GM18499 (cell line): ENCODE measurements around the gene KRT77.
"Not testable (repeated sequence)": the region's sequence is repeated elsewhere in the genome, so short reads cannot be mapped to it uniquely, and the experiment has no call there.

Experiments
- ATAC-seq: cut with Tn5 transposase; IDR thresholded peaks from one replicate; pipeline ENCODE4 v1.9.1; 2021; ENCODE audit warnings: moderate number of reproducible peaks; ENCODE audit not compliant: insufficient read depth, unreplicated experiment

Gene KRT77

DNA sequence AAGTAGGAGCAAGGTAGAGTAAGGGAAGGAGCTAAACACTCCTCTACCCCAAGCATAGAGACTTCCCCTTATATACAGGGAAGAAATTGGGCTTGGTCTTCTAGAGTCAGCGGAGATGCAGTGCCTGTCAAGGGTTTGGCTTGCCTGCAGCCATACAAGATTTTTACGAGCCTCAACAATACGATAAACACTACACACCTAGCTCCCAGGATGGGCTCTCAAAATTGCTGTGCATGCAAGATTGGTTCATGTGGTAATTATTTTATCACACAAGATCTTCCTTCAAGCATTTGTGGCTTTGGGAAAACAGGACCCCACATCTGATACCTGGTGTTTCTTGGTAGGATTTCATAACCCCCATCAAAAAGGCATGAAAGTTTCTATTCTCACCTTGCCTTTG is 23.0 kb downstream of the KRT77 start, which contains the start of gene KRT1:
KRT1 (minus strand) TSS at position 45 of the 400 bp plus-strand sequence. CDS start 59 bp downstream, outside the sequence.
- ATAC-seq, result no peak

- no peak for ATAC-seq
Observed at GRCh38 chr12:52679875-52680274, 23.4 kb downstream of the KRT77 start.

DNA sequence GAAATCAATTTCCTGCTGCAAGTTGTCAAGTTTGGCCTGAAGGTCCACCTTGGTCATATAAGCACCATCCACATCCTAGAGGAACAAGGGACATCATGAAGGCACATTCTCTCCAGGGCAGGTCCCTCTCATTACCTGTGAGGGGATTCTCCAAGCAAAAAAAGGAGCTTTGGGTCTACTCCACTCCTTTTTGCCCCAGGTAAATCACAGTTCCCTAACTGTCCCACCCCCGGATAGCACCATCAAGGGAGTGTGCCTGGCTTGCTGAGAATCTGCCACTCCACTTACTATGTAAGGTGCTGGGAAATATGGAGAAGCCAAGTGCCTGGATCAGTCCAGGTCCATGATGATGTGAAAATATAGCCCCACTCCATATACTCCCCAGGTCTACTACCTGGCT is 25.7 kb downstream of the KRT77 start:
- no peak for ATAC-seq

DNA sequence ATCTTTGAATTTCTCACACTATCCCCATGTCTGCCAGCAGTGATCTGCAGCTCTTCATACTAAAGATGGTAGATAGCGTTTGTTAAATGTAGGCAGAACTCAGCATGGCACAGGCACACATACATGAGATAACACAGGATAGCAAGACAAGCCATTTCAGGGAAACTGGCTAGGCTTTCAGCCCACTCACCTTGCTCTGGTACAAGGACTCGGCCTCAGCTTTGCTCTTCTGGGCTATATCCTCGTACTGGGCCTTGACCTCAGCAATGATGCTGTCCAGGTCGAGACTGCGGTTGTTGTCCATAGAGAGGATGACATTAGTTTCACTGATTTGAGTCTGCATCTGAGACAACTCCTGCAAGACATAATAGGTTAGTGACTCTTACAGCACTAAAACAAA is 26.2 kb downstream of the KRT77 start:
- ATAC-seq, result no peak

GRCh38 chr12:52676163-52676562 is 27.2 kb downstream of the KRT77 start:
- no peak for ATAC-seq

DNA sequence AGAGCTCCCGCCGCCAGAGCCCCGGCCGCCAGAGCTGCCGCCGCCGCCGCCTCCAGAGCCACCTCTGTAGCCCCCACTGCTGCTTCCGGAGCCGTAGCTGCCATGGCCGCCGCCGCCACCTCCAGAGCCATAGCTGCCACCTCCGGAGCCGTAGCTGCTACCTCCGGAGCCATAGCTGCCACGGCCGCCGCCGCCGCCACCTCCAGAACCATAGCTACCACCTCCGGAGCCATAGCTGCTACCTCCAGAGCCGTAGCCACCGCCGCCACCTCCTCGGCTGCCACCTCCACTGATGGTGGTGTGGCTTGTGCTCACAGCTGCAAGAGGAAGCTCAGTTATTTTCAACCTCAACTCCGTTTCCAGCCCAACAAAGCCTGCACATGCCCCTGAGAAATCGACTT is 28.0 kb downstream of the KRT77 start:
- ATAC-seq, result no peak

- no peak for ATAC-seq
Observed at GRCh38 chr12:52674433-52674775, 28.9 kb downstream of the KRT77 start.

GRCh38 chr12:52673713-52674432 is 29.5 kb downstream of the KRT77 start:
- ATAC-seq, result no peak

GRCh38 chr12:52673217-52673616 is 30.1 kb downstream of the KRT77 start:
- no peak for ATAC-seq

GRCh38 chr12:52672321-52672933 is 30.9 kb downstream of the KRT77 start:
- no peak for ATAC-seq

DNA sequence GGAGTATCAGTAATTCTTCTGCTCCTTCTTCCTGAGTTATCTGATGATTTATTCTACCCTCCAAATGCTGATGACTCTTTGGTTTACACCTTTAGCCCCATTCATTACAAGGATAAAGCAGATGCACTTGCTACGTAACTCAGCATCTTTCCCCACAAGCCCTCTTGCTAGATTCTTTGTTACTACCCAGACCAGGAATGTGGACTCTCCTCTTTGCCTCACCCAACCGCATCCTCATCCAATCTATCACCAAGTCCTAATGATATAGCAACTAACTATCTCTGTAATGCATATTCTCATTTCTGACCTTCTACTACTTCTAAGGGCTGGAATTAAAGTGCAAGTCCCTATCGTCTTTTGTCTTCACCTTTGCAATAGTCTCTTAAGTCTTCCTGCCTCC is 32.4 kb downstream of the KRT77 start:
- no peak for ATAC-seq

DNA sequence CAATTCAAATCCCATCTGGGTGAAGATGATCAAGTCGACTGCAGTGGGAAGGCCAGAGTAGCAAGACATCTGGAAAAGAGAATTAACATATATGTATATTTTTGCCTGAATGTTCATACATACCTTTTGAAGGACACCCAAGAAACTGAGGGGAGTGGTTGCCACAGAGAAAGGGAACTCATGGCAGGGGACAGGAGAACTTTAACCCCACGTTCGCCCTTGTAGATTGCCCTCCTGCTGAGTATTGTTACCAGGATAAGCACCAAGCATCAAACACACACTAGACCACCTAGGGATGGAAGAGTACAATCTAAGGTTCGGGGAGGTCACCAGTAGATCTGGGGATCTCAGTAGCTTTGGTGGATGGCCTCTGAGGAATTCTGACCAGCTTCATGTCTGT is 32.8 kb downstream of the KRT77 start:
- ATAC-seq, result no peak

DNA sequence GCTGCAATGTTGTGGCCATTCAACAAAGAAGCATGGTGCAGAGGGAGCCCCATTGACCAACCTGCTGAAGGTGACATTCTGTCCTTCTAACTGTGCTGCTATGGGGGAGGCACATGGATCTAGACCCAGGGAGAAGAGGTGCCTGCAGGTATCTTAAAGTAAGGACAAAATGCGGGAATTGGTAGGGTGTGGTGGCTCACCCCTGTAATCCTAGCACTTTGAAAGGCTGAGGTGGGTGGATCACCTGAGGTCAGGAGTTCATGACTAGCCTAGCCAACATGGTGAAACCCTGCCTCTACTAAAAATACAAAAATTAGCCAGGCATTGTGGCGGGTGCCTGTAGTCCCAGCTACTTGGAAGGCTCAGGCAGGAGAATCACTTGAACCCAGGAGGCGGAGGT is 33.4 kb downstream of the KRT77 start:
- not testable (repeated sequence) for ATAC-seq

DNA sequence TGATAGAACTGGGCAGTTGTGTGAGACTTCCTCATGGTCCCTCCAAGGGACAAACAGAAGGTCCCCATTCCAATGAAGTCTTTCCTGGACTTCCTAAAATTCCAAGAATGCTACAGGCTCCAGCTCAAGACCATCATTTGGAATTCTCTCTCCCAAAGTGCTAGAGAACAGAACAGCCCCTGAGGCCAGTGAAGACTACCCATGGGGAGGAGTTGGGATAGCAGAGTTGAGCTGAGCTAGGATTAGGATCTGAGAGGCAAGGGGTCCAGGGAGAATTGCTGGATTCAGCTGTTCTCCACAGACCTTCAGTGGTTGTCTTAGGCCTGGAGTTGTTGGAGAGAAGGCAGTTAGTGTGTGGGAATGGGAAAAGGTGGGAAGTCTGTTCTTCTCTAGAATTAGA is 33.9 kb downstream of the KRT77 start:
- no peak for ATAC-seq

DNA sequence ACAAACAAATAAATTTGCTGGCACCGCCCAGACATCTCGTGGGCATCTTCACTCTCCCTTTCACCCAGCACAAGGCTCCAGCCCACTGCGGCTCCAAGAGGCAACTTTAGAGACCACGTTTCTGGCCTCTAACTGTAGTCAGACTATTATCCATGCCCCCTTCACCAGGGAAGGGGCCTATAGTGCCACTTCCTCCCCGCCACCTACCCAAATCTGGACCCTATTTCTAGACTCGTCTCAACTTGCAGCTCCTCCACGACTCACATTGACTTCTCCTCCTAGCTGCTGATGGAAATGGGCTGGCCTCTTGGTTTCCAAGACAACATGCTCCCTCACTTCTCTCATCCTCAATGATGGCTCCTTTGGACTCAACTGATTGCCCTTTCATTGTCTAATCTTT is 35.4 kb downstream of the KRT77 start:
- no peak for ATAC-seq

DNA sequence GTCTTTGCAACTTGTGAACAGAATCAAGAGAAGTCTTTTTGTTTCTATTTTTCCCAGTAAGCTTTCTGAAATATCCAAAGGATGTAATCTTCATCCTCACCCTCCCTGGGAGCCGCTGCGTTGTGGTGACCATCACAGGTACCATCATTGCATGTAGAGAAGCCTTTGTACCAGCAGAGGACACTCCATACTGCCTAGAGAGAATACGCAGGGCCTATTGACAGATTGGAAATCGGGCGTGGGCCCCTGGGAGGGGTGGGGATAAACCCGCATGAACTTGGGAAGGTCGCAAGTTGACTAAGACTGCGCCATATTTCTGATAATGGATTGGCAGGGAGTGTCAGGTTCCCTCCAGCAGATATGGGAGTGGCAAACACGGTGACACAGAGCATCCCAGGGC is 35.8 kb downstream of the KRT77 start:
- no peak for ATAC-seq

DNA sequence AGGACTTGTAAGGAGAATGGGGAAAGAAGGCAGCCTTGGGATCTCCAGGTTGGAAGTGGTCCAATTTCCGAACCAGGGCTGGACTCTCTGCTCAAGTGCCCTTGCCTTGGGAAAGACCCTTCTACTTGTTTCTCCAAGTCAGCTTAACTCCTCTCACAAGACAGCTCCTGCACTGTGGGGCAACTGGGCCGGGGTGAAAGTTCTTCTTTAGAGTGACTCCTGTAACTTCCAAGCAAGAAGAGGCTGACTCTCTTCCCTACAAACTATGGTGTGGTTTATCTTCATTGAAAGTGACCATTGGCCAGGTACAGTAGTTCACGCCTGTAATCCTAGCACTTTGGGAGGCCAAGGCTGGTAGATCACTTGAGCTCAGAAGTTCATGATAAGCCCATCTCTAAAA is 36.9 kb downstream of the KRT77 start:
- ATAC-seq, result no peak

DNA sequence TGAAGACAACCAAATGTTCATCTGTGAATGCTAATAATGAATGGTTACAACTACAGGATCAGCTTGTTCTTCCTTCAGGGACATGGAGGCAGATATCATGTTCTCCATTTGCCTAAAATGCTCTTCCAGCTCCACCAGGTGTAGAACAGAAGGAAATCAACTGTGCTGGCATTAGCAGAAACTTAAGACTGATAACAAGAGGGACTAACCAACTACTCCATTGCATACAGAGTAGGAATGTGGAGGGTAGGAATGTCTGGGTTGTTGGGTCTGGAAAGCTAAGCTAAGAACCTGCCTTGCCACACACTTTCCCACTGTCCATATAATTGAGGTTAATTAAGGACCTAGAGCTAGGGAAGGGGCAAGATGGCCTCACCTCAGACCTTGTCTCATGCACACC is 39.9 kb downstream of the KRT77 start:
- ATAC-seq, result no peak

DNA sequence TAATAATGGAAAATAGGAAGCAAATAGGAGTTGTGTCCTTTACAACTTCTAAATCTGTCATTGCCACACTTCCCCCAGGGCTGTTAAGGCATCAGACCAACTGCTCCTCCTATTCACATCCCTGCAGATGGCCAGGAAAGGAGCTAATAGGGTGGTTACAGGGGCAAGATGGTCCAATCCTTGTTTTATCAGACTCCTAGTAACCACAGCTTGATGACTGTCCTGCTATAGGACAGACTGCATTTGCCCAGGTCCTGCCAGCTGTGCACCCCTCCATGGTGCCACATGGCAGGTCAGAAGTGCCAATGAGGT is 40.5 kb downstream of the KRT77 start:
- no peak for ATAC-seq

GRCh38 chr12:52662093-52662917 is 41.0 kb downstream of the KRT77 start:
- no peak for ATAC-seq

DNA sequence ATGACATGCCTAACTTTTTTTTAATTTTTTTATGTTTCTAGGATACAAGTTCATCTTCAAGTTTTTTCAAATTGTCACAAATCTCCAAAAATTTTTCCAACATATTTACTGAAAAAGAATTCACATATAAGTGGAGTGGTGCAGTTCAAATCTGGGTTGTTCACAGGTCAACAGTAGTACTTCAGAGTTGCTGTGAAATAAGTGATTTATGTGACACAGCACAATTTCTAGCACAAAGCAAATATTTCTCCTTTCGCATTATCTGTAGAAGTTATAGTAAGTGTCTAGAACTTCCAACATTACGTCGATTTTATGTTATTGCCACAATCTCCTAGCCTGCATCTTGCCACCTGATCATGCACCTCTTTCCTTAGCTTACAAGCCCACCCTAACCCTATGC is 41.7 kb downstream of the KRT77 start:
- ATAC-seq, result no peak
